SKM-1 (cell line): ENCODE data around the gene GRIK4.

Source experiments
- DNase-seq: peaks from one replicate; lab custom pipeline; 2025; ENCODE audit not compliant: unreplicated experiment; lab: John Stamatoyannopoulos, UW

GRIK4 gene

GRCh38 chr11:120703358-120704152, 192.0 kb downstream of the GRIK4 start:
- no peak for DNase-seq

GRCh38 chr11:120704256-120704750, 192.8 kb downstream of the GRIK4 start:
- DNase-seq, result no peak

- no peak for DNase-seq
These were observed 194.7 kb downstream of the GRIK4 start for GRCh38 chr11:120706257-120706656.

GRCh38 chr11:120707098-120707497, 195.6 kb downstream of the GRIK4 start:
- no peak for DNase-seq

- no peak for DNase-seq
These were observed 196.1 kb downstream of the GRIK4 start for GRCh38 chr11:120707663-120708062.

- DNase-seq, result no peak
These were observed 197.1 kb downstream of the GRIK4 start for GRCh38 chr11:120708511-120709183.

GRCh38 chr11:120709808-120710207, 198.3 kb downstream of the GRIK4 start:
- no peak for DNase-seq

GRCh38 chr11:120710354-120711131, 199.0 kb downstream of the GRIK4 start:
- DNase-seq, result no peak

- DNase-seq, result no peak
These were observed 200.5 kb downstream of the GRIK4 start for GRCh38 chr11:120712014-120712413.

- no peak for DNase-seq
These were observed 201.3 kb downstream of the GRIK4 start for GRCh38 chr11:120712881-120713280.

GRCh38 chr11:120713296-120713695, 201.7 kb downstream of the GRIK4 start:
- DNase-seq, result no peak

GRCh38 chr11:120714438-120714837, 202.9 kb downstream of the GRIK4 start:
- DNase-seq, result no peak

GRCh38 chr11:120715239-120715638, 203.7 kb downstream of the GRIK4 start:
- no peak for DNase-seq

GRCh38 chr11:120717042-120717441, 205.5 kb downstream of the GRIK4 start:
- no peak for DNase-seq

GRCh38 chr11:120717623-120718022, 206.1 kb downstream of the GRIK4 start:
- no peak for DNase-seq

GRCh38 chr11:120718171-120718570, 206.6 kb downstream of the GRIK4 start:
- DNase-seq, result no peak

GRCh38 chr11:120719348-120719747, 207.8 kb downstream of the GRIK4 start:
- no peak for DNase-seq

GRCh38 chr11:120720760-120721159, 209.2 kb downstream of the GRIK4 start:
- no peak for DNase-seq

- DNase-seq, result no peak
These were observed 211.0 kb downstream of the GRIK4 start for GRCh38 chr11:120722524-120722923.

GRCh38 chr11:120723751-120724150, 212.2 kb downstream of the GRIK4 start:
- no peak for DNase-seq

- no peak for DNase-seq
These were observed 216.2 kb downstream of the GRIK4 start for GRCh38 chr11:120727752-120728151.

GRCh38 chr11:120735035-120735434, 223.5 kb downstream of the GRIK4 start:
- no peak for DNase-seq
